A549 treated with DMSO at 1 μM for 4 hours (cell line): ENCODE results near the gene MROH7. TPM values are rescaled to one million over a fixed set of nuclear protein-coding genes. Genes with fewer than 3 reads are reported as not detected.

Source experiments
- total RNA-seq: library from RNA; stranded (reverse); fragments of 200-300 nt; extraction: Qiagen RNA extraction; gene quantifications from 5 replicates; pipeline ENCODE4 v1.2.3, GENCODE V29; 2022; ENCODE audit warnings: low read depth

The MROH7 gene
- not detected in 5 replicates for total RNA-seq

DNA sequence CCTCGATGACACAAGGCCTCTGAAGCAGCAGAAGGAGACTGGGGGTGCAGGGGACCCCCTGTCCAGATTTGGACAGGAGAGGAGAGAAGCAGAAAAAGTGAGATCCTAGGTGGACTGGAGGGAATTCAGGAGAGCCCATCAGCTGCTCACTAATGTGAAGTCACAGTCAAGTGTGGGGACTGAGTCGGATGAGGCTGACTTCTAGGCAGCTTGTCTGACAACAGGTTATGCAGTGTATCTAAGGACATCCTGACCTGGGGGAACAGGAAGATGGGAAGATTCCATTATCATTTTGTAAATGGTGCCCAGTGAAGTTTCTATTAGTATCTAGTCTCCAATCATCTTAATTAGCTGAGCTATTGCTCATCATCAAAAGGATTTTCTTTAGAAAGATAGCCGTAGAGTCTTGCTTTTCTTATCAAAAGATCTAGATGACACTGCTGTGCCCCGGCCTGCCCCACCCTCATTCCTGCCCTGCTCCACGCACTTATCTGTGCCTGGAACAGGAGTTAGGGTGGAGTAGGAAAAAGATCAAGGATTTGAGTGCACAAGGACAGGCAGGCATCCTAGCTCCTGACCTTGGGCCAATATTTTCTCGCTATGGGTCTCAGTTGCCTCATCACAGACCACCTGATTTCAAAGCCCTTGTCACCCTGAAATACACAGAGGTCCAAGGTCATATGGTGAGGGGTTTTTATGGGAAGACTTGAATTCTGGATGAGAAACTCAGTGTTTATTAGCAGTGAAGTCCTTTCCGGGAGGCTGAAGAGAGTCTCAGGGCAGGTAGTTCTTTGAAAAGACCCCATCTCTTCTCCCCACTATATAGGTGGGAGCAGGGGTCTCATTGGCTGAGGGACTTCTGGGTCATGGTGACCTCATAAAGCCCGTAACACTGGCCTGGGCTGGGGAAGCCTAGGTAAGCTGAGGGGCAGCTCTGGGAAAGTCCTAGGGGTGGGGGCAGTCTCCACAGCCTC, at the start of gene MROH7:
Gene MROH7, plus strand, starts transcription at position 924 of the 974 bp plus-strand sequence. CDS start 11,141 bp downstream, outside the sequence.

DNA sequence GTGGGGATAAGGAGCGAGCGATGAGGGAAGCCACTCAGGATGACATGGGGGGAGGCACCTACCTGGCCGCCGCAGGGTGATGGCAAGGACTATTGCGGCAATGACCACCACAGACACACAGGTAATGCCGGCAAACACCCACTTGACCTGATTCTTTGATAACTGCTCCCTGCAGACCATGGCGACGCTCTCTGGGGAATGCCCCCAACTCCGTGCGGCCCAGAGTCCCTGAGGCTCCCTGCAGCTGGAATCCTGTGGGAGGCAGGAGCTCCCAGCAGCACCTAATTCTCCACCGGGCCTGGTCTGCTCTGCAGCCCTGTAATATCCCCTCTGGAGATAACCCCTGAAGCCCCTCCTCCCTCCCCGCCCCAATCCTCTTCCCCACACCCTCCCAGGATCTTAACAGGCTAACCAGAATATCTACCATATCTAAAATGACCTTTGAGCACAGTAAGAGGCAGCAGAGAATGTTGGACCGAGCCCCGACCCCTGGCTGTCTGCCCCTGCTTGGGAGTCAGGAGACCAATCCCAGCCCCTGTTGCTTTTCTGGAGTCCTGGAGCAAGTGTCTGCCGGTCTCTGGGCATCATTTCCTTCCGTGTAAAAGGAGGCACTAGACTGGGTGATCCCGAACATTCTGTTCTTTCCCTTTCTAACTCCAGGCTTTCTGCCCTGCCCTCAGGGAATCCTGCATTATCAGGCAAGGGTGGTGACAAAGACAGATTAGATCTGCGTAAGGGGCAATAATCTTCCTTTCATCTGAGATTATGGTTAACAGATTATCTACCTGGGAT, 18.2 kb upstream of the MROH7 start, which contains the start of gene FAM151A:
Gene FAM151A, minus strand, starts transcription at position 310 of the 792 bp plus-strand sequence. Its CDS starts 130 bp downstream, at position 180.

DNA sequence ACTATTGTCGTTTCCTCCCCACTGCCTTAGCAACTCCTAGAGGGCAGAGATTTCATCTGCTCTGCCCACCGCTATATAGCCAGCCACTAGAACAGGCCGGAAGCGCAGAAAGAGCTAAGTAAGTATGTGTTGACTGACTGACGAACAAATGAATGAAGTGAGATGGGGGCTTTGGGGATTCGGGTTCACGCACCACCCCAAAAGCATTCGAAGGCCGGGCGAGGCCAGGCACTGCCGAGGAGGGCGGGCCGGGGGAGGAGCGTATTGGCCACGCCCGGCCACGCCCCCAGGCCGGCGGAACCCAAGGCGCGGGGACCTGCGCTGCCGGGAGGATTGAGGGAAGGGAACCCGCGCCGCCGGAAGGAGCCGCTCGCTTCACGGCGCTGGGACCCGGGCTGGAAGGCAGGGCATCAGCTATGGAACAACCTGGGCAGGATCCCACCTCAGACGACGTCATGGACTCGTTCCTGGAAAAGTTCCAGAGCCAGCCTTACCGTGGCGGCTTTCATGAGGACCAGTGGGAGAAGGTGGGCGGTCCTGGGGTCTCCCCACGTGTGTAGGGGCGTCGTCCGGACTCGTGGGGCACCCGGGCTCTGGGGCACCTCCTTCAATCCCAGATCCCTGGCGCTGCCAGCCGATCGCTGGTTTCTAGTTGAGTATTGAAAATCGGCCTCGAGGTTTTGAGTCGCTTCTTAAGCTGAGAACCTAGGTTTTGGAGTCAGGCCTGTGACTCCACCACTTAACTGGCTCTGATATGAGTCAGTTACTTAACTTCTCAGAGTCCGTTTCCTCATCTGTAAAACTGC, 74.1 kb downstream of the MROH7 start, which contains the start of gene TTC4:
Gene TTC4, plus strand, starts transcription at position 369 of the 806 bp plus-strand sequence. Its CDS starts 48 bp downstream, at position 417.

Other genes starting within 250 kb of the MROH7 start
- gene SSBP3, start 235.4 kb upstream of the MROH7 start, total RNA-seq: 7.8 to 11.4 TPM (median 9.6 TPM) in 5 replicates
- gene ACOT11, start 93.6 kb upstream of the MROH7 start, total RNA-seq: 1.7 to 2.3 TPM (median 2.1 TPM) in 5 replicates
- gene FAM151A, start 18.3 kb upstream of the MROH7 start, total RNA-seq: not detected in 5 replicates
- 31.3 to 34.1 TPM (median 31.8 TPM) in 5 replicates for gene TTC4, start 74.1 kb downstream of the MROH7 start, total RNA-seq
- gene PARS2, start 122.7 kb downstream of the MROH7 start, total RNA-seq: 4.0 to 5.3 TPM (median 5.1 TPM) in 5 replicates
- gene TTC22, start 159.5 kb downstream of the MROH7 start, total RNA-seq: not detected in 5 replicates
- gene DHCR24, start 245.4 kb downstream of the MROH7 start, total RNA-seq: 39.6 to 43.4 TPM (median 42.6 TPM) in 5 replicates